ENCODE results near the gene TUBB4A. TPM values are rescaled to one million over a fixed set of nuclear protein-coding genes. Genes with fewer than 3 reads are reported as not detected.

The TUBB4A gene
- total and polyA plus RNA-seq, 2 of the 8 experiments (the other 6 are each of a cell fraction or from before 2014, with no cell fraction given), result 16.8 to 30.4 TPM

DNA sequence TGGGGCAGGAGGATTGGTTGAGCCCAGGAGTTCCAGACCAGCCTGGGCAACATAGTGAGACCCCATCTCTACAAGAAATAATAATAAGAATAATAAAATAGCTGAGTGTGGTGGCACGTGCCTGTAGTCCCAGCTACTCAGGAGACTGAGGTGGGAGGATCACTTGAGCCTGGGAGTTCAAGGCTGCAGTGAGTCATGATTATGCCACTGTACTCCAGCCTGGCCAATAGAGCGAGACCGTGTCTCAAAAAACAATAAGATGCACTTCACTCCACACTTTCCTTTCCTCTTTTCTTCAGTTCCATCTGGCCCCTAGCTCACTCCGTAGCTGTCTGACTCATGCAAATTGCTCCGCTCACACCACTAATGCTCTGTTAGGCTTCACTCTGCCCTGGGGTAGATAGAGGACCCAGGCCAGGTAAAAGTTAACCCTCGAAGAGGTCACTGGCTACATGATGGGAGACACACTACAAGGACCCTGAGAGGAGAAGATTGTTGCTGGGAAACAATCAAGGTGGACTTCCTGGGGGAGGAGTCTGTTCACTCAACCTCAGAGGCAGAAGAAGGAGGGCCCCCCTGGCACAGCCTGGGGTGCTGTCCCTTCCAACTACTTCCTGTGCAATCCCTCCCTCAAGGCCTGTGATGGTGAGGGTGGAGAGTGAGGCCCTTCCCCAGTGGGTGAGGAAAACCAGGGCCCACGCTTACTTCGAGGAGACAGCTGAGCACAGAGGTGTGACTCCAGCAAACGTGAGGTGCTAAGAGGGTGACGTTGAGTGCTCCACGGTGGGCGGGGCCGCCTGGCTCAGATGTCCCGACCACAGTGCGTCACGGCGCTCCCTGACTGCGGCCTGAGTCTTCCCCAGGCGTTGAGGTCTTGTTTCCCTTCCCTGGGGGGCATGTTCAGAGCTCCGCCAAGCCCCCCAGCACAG is 19.9 kb upstream of the TUBB4A start:
- Histone ChIP-seq H2BK15ac (ENCODE audit: low read length) (peak overlapping the region; percentile 61; the same call in 1 of the 2 replicates), H3K36me3 (ENCODE audit: control insufficient read depth in 2 of 4, insufficient read depth in 4 of 4, low read length in 3 of 4) (no peaks in the 10 kb centered on the region), H4K20me1 (replicated peaks in 1 of 2; ENCODE audit: control insufficient read depth in 1 of 2, insufficient read depth in 2 of 2, low read length in 2 of 2) (peaks cover 0 to 3% of the 10 kb centered on the region in 2 experiments), H4K91ac (replicated peaks; ENCODE audit: insufficient read length, low read length) (no peak overlapping the region), H2AK5ac (ENCODE audit: low read depth, low read length) (no peak overlapping the region), H3K56ac (replicated peaks; ENCODE audit: insufficient read length, low read depth, low read length) (no peak overlapping the region), H3K9ac (replicated peaks in 1 of 4; ENCODE audit: extremely low read depth in 1 of 4, low read depth in 3 of 4, low read length in 3 of 4) (no peak overlapping the region), H4K5ac (ENCODE audit: insufficient read length, low read depth, low read length) (no peak overlapping the region), H3K23me2 (ENCODE audit: low read depth, low read length) (0 out of 2 replicates have a peak, but pooled peaks cover 5% of the 10 kb centered on the region), H3K9me3 (ENCODE audit: insufficient read depth in 2 of 2, low read depth in 1 of 2, low read length in 1 of 2) (no peaks in the 10 kb centered on the region), H2BK20ac (ENCODE audit: low read length) (no peak overlapping the region), H3K79me1 (ENCODE audit: low read depth, low read length) (no peaks in the 10 kb centered on the region), H3K18ac (ENCODE audit: extremely low read depth, low read length) (0 out of 2 replicates have a peak overlapping the region, but pooled peaks have one; percentile 29), H3K23ac (ENCODE audit: insufficient read length) (no peak overlapping the region), H2BK5ac (ENCODE audit: low read depth, low read length) (no peak overlapping the region), H3K79me2 (ENCODE audit: control insufficient read depth in 1 of 2, insufficient read depth in 2 of 2, low read length in 2 of 2) (no peaks in the 10 kb centered on the region), H2BK12ac (ENCODE audit: low read depth, low read length) (no peak overlapping the region), H3K27me3 (replicated peaks in 1 of 4; ENCODE audit: control insufficient read depth in 3 of 4, extremely low read depth in 1 of 4, insufficient read depth in 3 of 4, low read length in 3 of 4) (peaks cover 0 to 2% (median 0%) of the 10 kb centered on the region in 4 experiments; a peak in 1 of 7 replicates), H3K4me2 (ENCODE audit: insufficient read depth in 1 of 2, low read depth in 2 of 2, low read length in 2 of 2) (no peak overlapping the region), H3K14ac (ENCODE audit: insufficient read length) (no peak overlapping the region), H3K4me3 (ENCODE audit: extremely low read depth in 1 of 4, insufficient read depth in 2 of 4, low read depth in 3 of 4, low read length in 4 of 4) (no peak overlapping the region), H3K4me1 (replicated peaks in 1 of 4; ENCODE audit: control insufficient read depth in 3 of 4, insufficient read depth in 4 of 4, low read length in 3 of 4) (peaks cover 0 to 5% (median 1%) of the 10 kb centered on the region in 4 experiments; a peak in 3 of 7 replicates), H2BK120ac (replicated peaks; ENCODE audit: low read depth, low read length) (no peak overlapping the region), H4K8ac (ENCODE audit: extremely low read depth, insufficient read depth, low read length) (no peak overlapping the region), H3K4ac (replicated peaks; ENCODE audit: insufficient read length, low read depth, low read length) (no peak overlapping the region), H2AFZ (ENCODE audit: low read length) (peak overlapping the region; percentile 83; the same call in 1 of the 2 replicates), H3K27ac (ENCODE audit: low read depth, low read length) (no peak overlapping the region)
- 70% methylated on average over 20 of the region's 20 CpGs; no CpG with 5 or more reads in 1 of the 2 experiments for WGBS, 2 experiments (ENCODE audit: extremely low coverage in 1 of 2, insufficient coverage in 1 of 2, insufficient read length in 1 of 2, insufficient replicate concordance in 2 of 2, low coverage in 1 of 2, low lambda C conversion rate in 2 of 2, missing lambda C conversion rate in 1 of 2)
- TF ChIP-seq EGR1 (IDR thresholded peaks at IDR 0.05; ENCODE audit: borderline replicate concordance, low read depth, low read length) (no peak), GABPA (IDR thresholded peaks at IDR 0.05; ENCODE audit: borderline replicate concordance, insufficient read depth, low read length) (no peak), BACH1 (IDR thresholded peaks at IDR 0.05; ENCODE audit: low read length) (no peak), SIX5 (IDR thresholded peaks at IDR 0.05; ENCODE audit: low read depth, low read length) (no peak), TAF1 (IDR thresholded peaks at IDR 0.05; ENCODE audit: low read depth, low read length) (no peak), CREB1 (IDR thresholded peaks at IDR 0.05) (no peak)
- DNase-seq (ENCODE audit: low read depth in 1 of 2, low spot score in 2 of 2) (no peak), FAIRE-seq (no peak)
- CTCF ChIA-PET (ENCODE audit: partially characterized antibody), result interaction anchor here (0.8 to 1.0 kb wide), 4 partner anchors 35 to 110 kb away, joined by 3 read pairs; partner anchors contain the start of gene DENND1C
- POLR2A ChIA-PET (ENCODE audit: partially characterized antibody), result interaction anchor here (0.6 to 2.8 kb wide), 2 partner anchors 10 to 220 kb away, joined by 3 to 17 read pairs; partner anchors contain the start of gene TNFSF9

Measured in H1 (cell line).